GM18909 (cell line): ENCODE data around the gene PAN3.
"Not testable (repeated sequence)": the region's sequence is repeated elsewhere in the genome, so short reads cannot be mapped to it uniquely, and the experiment has no call there.

Experiments used
- ATAC-seq: cut with Tn5 transposase; IDR thresholded peaks from one replicate; pipeline ENCODE4 v1.9.1; 2021; ENCODE audit warnings: mild to moderate bottlenecking; ENCODE audit not compliant: unreplicated experiment, poor library complexity

PAN3 gene, protein sequence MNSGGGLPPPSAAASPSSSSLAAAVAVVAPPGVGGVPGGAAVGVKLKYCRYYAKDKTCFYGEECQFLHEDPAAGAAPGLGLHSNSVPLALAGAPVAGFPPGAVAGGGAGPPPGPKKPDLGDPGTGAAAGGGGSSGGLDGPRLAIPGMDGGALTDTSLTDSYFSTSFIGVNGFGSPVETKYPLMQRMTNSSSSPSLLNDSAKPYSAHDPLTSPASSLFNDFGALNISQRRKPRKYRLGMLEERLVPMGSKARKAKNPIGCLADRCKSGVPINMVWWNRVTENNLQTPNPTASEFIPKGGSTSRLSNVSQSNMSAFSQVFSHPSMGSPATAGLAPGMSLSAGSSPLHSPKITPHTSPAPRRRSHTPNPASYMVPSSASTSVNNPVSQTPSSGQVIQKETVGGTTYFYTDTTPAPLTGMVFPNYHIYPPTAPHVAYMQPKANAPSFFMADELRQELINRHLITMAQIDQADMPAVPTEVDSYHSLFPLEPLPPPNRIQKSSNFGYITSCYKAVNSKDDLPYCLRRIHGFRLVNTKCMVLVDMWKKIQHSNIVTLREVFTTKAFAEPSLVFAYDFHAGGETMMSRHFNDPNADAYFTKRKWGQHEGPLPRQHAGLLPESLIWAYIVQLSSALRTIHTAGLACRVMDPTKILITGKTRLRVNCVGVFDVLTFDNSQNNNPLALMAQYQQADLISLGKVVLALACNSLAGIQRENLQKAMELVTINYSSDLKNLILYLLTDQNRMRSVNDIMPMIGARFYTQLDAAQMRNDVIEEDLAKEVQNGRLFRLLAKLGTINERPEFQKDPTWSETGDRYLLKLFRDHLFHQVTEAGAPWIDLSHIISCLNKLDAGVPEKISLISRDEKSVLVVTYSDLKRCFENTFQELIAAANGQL

DNA sequence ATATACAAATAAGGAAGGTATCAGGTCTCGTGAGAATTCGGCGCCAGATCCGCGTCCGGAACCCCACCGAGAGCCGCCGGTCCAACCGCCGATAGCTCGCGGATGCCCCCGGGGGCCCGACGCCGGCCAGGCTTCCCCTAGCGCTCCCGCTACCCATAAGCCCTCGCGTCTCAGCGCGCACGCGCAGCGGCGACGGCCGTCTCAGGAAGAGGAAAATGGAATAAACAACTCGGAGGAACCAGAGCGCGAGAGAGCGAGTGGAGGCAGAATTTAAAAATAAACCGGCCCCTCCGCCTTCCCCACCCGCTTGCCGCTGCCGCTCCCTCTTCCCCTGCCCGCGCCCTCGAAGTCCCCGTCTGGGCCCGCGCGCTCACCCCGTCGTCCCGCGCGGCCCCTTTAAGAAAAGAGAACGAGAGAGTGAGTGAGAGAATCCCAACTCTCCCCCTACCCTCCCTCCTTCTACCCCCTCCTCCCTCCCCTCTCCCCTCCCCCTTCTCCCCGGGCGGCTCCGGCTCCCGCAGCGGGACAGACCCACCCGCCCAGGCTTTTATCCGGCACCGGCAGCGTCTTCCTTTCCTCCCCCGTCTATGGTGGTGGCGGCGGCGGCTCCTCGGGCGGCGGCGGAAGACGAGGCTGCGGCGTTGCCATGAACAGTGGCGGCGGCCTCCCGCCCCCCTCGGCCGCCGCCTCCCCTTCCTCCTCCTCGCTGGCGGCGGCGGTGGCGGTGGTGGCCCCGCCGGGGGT is at the start of gene PAN3:
TSS of gene PAN3 (plus strand) at position 534 of the 744 bp plus-strand sequence. CDS start at position 647, 113 bp downstream.
- peak; percentile 62 for ATAC-seq

DNA sequence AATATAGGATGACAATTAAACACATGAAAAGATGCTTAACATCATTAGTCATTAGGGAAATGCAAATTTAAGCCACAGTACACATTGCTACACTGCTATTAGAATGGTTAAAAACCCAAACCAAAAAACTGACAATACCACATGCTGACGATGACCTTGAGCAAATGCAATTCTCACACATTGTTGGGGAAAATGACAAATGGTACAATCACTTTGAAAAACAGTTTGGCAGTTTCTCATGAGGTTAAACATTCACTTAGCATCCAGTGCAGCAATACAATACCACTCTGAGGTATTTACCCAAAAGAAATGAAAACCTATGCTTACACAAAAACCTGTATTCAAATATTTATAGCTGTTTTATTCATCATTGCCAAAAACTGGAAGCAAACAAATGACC is 49.3 kb upstream of the PAN3 start:
- no peak for ATAC-seq

DNA sequence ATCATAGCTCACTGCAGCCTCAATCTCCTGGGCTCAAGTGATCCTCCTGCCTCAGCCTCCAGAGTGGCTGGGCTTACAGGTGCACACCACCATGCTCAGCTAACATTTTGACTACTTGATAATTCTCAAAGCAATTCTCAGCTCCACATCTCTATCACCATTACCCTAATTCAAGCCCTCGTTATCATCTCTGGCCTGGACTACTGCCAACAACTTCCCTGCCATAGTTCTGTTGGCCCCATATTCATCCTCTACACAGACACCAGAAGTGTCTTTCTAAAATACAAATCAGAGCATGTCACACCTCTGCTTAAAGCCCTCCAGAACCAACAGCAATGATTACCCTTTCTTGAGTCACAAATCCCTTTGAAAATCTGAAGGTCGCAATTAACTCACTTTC is 45.9 kb upstream of the PAN3 start:
- no peak for ATAC-seq

DNA sequence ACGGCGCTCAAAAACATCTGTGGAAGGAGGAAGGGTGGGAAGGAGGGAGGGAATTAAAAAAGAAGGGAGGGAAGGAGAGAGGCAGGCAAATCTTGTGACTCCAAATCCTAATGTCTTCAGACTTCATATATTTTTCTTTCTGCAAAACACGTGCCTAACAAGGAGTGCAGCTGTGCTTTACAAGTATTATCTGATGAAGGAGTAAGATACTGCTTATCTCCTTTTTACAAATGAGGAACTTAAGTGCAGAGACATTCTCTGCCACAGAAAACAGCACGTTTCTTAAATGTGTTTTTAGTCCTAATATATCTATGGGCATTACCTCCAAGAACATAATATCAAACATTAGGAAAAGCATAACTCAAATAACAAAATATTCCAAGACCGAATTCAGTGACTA is 44.5 kb upstream of the PAN3 start:
- ATAC-seq, result no peak

DNA sequence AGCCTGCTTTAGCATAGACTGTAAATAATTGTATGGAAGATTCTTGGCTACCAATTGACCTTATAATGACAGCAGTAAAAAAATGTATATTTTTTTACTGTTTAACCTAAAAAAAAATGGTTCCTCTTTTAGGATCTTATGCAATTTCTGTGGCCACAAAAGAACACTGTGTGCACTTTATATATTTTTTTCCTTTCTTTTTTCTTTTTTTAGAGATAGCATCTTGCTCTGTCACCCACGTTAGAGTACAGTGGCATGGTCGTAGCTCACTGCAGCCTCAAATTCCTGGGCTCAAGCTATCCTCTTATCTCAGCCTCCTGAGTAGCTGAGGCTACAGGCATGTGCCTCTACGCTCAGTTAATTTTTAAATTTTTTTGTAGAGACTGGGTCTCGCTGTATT is 44.0 kb upstream of the PAN3 start:
- no peak for ATAC-seq

DNA sequence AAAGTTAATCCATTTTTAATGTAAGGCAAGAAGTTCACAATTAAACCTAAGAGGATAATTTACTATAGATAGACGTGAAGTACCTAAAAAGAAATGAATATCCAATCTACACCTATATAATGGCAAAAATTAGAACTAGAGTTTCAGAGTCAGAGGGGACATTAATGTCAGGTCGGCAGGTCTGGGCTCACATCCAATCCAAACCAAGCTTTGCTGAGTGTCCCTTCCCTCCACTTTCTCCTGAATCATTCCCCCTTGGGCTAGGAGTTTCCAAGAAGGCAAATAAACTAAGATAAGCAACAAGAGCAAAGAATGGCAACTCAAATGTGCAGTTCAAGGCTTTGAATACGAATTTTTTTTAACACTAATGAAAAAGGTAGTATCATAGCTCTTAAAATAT is 40.8 kb upstream of the PAN3 start:
- no peak for ATAC-seq

DNA sequence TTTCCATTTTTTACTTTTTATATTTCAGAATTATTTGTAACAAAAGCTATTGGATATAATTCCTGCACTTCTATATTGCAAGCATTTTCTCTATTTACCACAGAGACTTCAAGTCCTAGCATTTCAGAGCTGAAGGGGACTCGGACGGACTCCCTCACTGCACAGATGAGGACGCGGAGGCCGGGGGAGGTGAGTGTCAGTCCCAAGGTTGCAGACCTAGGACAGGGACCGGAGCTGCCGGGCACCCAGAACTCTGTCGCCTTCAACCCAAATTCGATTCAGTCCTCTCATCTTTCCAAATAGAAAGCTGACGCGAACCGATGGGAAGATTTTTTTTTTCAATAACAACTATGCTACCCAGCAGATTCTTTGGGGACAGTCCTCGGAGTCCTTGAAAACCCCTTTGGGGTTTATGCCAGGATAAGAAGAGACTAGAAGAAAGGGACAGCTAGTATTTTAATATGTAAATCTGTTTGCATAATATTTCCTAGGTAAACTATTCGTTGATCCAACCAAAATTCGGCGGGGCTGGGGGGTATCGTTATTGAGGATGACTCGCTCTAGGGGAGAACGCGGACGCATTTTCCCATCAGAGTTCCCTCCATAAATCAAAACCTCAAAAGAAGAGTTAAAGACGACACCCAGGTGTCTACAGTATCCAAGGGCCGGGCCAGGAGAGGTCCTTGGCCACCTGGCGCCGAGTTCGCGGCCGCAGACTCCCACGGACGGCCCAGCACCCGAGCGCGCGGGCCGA is 38.8 kb upstream of the PAN3 start:
- no peak for ATAC-seq

DNA sequence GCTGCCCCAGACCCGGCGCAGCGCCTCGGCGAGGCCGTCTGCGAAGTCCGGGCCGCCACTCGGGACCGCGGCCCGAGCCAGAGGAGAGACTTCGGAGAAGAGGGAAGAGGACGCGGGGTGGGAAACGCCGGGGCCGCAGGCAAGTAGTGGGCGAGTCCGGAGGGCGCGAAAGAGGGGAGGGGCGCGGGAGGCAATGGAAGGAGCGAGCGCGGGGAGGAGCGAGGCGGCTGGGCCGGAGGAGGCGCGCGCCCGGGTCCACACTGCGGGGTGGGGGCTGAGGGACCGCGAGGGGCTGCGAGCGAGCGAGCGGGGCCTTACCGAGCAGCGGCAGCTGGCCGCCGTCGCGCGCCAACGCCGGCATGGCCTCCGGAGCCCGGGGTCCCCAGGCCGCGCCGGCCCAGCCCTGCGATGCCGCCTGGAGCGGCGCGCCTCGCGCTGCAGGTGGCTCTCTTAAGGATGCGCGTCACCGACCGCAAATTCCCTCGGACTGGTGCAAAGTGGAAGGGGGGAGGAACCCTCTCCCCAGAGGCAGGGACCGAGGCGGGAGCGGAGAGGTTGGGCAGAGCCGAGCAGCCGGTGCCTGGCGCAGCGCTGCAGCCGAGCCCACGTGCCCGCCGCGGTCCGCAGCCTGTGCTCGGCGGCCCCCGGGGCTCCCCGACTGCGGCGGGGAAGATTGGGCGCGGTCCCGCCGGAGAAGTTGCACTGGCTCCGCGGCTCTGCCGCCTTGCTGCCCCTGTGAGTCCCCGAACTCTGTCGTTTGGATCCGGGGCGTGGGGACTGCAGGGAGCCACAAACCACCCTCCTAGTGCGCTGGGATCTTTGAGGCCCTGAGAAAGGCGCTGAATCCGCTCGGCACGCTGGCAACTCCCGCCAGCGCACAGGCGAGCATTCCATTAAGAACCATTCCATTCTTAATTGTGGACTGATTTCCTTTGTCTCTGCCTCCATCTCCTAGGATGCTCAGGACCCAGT is 37.9 kb upstream of the PAN3 start, which contains the start of gene FLT3:
TSS of gene FLT3 (minus strand) at position 427 of the 972 bp plus-strand sequence. CDS start at position 361, 66 bp downstream.
- ATAC-seq, result peak; percentile 52

DNA sequence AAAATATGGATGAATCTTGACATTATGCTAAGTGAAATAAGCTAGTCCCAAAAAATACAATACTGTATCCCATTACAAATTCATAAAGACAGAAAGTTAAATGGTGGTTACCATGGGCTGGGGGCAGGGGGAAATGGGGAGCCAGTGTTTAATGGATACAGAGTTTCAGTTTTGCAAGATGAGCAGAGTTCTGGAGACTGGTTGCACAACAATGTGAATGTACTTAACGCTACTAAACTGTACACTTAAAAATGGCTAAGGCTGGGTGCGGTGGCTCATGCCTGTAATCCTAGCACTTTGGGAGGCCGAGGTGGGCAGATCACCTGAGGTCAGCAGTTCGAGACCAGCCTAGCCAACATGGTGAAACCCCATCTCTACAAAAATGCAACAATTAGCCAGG is 36.5 kb upstream of the PAN3 start:
- ATAC-seq, result not testable (repeated sequence)

DNA sequence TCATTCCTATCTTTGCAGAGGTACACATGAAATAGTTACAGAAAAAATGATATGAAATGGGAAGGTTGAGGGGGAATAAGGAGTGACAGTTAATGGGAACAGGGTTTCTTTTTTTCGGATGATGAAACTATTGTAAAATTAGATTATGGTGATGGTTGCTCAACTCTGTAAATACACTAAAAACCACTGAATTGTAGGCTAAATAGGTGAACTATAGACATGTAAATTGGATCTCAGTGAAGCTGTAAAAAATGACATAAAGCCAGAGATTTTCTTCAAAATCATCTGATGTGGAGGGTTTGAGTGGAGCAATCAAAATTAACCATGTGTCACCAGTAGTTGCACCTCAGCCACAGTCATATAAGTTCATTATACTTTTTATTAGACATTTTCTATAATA is 31.4 kb upstream of the PAN3 start:
- ATAC-seq, result no peak

DNA sequence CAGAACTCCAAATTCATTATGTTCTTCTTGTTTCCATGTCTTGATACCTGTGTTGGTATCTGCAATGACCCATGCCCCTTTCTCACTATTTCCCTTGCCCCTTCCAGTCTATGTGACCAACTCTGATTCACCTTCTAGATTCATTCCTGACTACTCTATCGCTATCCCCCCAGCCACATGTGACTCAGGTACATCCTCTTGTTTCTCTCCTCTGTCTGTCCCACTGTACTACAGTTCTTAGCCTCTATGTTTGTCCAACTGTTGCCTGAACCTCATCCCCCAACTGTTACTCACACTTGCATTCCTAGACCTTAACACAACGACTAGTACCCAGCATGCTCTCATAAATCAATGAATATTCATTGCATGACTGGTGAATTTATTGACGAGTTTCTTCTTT is 27.9 kb upstream of the PAN3 start:
- no peak for ATAC-seq

DNA sequence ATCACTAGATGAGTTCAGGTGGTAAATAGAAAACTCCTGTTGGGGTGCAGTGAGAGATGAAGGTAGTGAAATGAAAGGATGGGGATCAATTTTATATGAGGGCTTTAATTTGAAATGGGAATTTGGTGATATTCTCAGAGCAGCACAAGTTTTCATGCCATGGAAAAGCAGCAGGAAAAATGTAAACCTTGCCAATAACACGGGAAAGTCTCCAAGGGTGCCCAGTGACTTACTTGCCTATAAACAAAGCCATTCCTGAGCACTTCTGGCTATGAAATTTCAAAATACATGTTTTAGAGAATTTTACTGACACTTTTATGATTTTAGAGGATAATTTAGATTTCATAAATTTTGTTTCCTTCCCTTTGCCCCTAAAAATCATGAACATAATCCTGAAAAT is 21.6 kb upstream of the PAN3 start:
- ATAC-seq, result no peak

DNA sequence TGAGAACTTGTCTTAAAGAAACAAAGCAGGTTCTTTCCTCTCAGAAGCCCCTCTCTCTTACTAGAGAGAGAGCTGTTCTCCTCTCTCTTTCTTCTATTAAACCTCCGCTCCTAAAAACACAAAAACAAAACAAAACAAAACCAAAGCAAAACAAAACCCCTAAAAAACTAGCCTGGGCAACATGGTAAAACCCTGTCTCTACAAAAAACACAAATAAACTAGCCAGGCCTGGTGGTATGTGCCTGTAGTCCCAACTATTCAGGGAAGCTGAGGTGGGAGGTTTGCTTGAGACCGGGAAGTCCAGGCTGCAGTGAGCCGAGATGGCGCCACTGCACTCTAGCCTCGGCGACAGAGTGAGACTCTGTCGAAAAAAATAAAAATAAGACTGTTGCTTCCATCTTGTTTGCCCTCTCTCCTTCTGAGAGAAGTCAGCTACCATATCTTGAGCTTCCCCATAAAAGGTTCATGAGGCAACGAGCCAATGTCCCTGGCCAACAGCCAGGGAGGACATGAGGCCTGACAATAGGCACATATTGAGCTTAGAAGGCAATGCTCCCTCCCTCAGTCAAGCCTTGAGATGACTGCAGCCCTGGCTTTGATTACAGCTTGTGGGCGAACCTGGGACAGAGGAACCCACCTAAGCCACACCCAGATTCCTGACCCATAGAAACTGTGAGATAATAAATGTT is 20.5 kb upstream of the PAN3 start:
- no peak for ATAC-seq

DNA sequence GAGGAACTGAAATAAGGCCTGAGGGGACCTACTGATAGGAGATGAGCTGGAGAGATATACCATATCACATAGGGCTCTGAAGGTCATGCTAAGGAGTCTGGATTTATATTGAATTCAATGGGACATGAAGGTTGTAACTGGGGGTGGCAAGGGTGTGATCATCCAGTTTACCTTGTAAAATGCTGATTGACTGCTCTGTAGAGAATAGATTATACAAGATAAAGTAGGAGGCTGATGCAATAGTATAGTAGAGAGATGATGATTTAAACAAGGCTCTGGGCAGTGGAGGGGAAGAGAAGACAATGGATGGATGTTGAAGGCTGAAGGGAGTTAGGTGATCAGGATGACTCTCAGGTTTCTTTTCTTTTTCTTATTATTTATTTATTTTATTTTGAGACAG is 18.0 kb upstream of the PAN3 start:
- no peak for ATAC-seq

DNA sequence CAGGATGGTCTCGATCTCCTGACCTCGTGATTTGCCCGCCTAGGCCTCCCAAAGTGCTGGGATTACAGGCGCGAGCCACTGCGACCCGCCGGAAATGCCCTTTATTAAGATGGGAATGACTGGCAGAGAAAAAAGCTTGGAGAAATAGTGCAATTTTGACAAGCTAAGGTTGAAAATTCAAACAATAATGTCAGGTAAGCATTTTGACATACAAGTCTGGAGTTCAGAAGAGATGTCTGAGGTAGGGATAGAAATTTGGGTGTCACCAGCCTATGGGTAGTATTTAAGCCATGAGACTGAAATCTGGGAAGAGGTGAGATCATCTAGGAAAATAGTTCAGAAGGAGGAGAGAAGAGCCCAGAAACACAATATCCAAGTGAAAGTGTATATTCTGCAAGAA is 17.1 kb upstream of the PAN3 start:
- ATAC-seq, result no peak

DNA sequence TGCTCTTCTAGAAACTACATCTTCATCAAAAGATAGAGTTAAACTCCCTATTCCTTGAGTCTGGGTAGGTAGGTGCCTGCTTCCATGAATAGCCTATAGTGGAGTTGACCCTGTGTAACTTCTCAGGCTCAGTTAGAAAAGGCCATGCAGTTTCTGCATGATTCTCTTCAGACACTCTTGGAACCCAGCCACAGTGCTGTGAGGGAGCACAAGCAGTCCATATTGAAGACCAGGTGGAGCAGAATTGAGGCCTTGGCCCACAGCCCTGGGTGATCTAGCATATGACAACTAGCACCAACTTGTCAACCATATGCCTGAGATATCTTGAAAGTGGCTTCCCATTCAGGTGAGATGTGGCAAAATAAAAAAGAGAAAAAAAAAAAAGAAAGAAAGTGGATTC is 10.3 kb upstream of the PAN3 start:
- ATAC-seq, result no peak

DNA sequence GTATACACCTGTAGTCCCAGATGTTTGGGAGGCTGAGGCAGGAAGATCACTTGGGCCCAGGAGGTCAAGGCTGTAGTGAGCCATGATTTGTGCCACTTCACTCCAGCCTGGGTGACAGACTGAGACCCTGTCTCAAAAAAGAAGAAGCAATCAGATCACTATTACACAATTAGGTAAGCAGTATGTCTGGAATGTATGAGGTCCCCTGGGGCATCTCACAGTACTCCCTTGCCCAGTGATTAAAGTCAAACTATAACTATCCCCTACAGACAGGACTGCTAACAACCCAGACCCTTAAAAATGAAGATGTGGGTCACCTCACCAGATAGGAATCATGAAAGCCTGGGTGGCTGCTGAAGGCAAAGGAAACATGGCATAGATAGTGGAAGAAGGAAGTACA is 9.4 kb upstream of the PAN3 start:
- ATAC-seq, result no peak
